ENCODE results near the gene ADARB2. TPM values are rescaled to one million over a fixed set of nuclear protein-coding genes. Genes with fewer than 3 reads are reported as not detected.

The ADARB2 gene
- total RNA-seq, result 2.4 and 3.1 TPM in 2 replicates
- 1.6 TPM in 2 replicates for polyA plus RNA-seq

- H3K27ac ChIP-seq, result no peak within 1 kb of the TSS
- H3K9me3 ChIP-seq (ENCODE audit: low read depth), result no peaks in the 10 kb centered on the region
- peak within 1 kb of the TSS; percentile 36 for H3K4me3 ChIP-seq
- H3K4me1 ChIP-seq (ENCODE audit: low read depth), result peaks cover 16% of the 10 kb centered on the region
- peak in 1 of 2 donors; percentile 92 for DNase-seq (ENCODE audit: low read depth in 1 of 2, low spot score in 1 of 2)
- H3K27me3 ChIP-seq, result peaks cover 61% of the 10 kb centered on the region
- no peaks in the 10 kb centered on the region for H3K36me3 ChIP-seq
- TF ChIP-seq CTCF (IDR thresholded peaks at IDR 0.05; ENCODE audit: low read depth, low read length), result no peak
Observed at GRCh38 chr10:1737222-1738061, at the start of gene ADARB2. ADARB2 (minus strand) TSS chr10:1737525.

GRCh38 chr10:1785835-1786234 is 48.5 kb upstream of the ADARB2 start:
- Histone ChIP-seq H3K4me1 (ENCODE audit: low read depth) (no peaks in the 10 kb centered on the region), H3K27me3 (no peaks in the 10 kb centered on the region), H3K27ac (no peak overlapping the region), H3K36me3 (no peaks in the 10 kb centered on the region), H3K4me3 (no peak overlapping the region), H3K9me3 (ENCODE audit: low read depth) (no peaks in the 10 kb centered on the region)
- DNase-seq (ENCODE audit: low read depth in 1 of 2, low spot score in 1 of 2), result no peak
- TF ChIP-seq CTCF (IDR thresholded peaks at IDR 0.05; ENCODE audit: low read depth, low read length), result no peak

- Histone ChIP-seq H3K4me3 (no peak overlapping the region), H3K36me3 (no peaks in the 10 kb centered on the region), H3K27ac (no peak overlapping the region), H3K27me3 (no peaks in the 10 kb centered on the region), H3K9me3 (ENCODE audit: low read depth) (no peaks in the 10 kb centered on the region), H3K4me1 (ENCODE audit: low read depth) (no peaks in the 10 kb centered on the region)
- no peak for TF ChIP-seq CTCF (IDR thresholded peaks at IDR 0.05; ENCODE audit: low read depth, low read length)
- no peak for DNase-seq (ENCODE audit: low read depth in 1 of 2, low spot score in 1 of 2)
Observed at GRCh38 chr10:1782841-1783240, 45.5 kb upstream of the ADARB2 start.

GRCh38 chr10:1779796-1780195 is 42.5 kb upstream of the ADARB2 start:
- Histone ChIP-seq H3K36me3 (no peaks in the 10 kb centered on the region), H3K4me1 (ENCODE audit: low read depth) (no peaks in the 10 kb centered on the region), H3K4me3 (no peak overlapping the region), H3K27me3 (no peaks in the 10 kb centered on the region), H3K9me3 (ENCODE audit: low read depth) (no peaks in the 10 kb centered on the region), H3K27ac (no peak overlapping the region)
- DNase-seq (ENCODE audit: low read depth in 1 of 2, low spot score in 1 of 2), result no peak
- no peak for TF ChIP-seq CTCF (IDR thresholded peaks at IDR 0.05; ENCODE audit: low read depth, low read length)

- H3K4me3 ChIP-seq, result no peak overlapping the region
- no peak for TF ChIP-seq CTCF (IDR thresholded peaks at IDR 0.05; ENCODE audit: low read depth, low read length)
- no peaks in the 10 kb centered on the region for H3K9me3 ChIP-seq (ENCODE audit: low read depth)
- no peaks in the 10 kb centered on the region for H3K4me1 ChIP-seq (ENCODE audit: low read depth)
- no peak overlapping the region for H3K27ac ChIP-seq
- H3K27me3 ChIP-seq, result no peaks in the 10 kb centered on the region
- DNase-seq (ENCODE audit: low read depth in 1 of 2, low spot score in 1 of 2), result no peak
- H3K36me3 ChIP-seq, result no peaks in the 10 kb centered on the region
Observed at GRCh38 chr10:1778375-1778969, 41.1 kb upstream of the ADARB2 start.
